H9 (cell line): Measurements from ENCODE around the gene PHF21B. TPM values are rescaled to one million over a fixed set of nuclear protein-coding genes. Genes with fewer than 3 reads are reported as not detected.

Experiments
- DNase-seq: peaks from one replicate; pipeline ENCODE4 v3.0.0-alpha.2; 2017
- H2AFZ ChIP-seq: one replicate; pipeline ENCODE4 v1.6.1; 2013; ENCODE audit warnings: mild to moderate bottlenecking, low read length, control low read depth, moderate library complexity
- H2AK5ac ChIP-seq: 2 replicates; pipeline ENCODE4 v1.6.1; 2013; ENCODE audit warnings: low read length, control low read depth, mixed read lengths; ENCODE audit not compliant: insufficient read length
- H2BK120ac ChIP-seq: one replicate; pipeline ENCODE4 v1.6.1; 2013; ENCODE audit warnings: low read depth, mild to moderate bottlenecking, low read length, control low read depth, inconsistent platforms; ENCODE audit not compliant: poor library complexity, severe bottlenecking
- H2BK12ac ChIP-seq: 2 replicates; pipeline ENCODE4 v1.6.1; 2013; ENCODE audit warnings: low read length, control low read depth, mixed read lengths, low read depth; ENCODE audit not compliant: insufficient read length
- H2BK15ac ChIP-seq: 2 replicates; pipeline ENCODE4 v1.6.1; 2013; ENCODE audit warnings: low read depth, low read length, control low read depth
- H2BK20ac ChIP-seq: one replicate; pipeline ENCODE4 v1.6.1; 2013; ENCODE audit warnings: low read depth, mild to moderate bottlenecking, low read length, control low read depth, inconsistent platforms; ENCODE audit not compliant: poor library complexity, severe bottlenecking
- H2BK5ac ChIP-seq: 2 replicates; pipeline ENCODE4 v1.6.1; 2013; ENCODE audit warnings: low read length, control low read depth, mixed read lengths; ENCODE audit not compliant: insufficient read length
- H3K14ac ChIP-seq: 2 replicates; pipeline ENCODE4 v1.6.1; 2013; ENCODE audit warnings: low read length, control low read depth; ENCODE audit not compliant: insufficient read depth
- H3K18ac ChIP-seq: 2 replicates; pipeline ENCODE4 v1.6.1; 2013; ENCODE audit warnings: low read depth, mild to moderate bottlenecking, mixed read lengths, low read length, control low read depth; ENCODE audit not compliant: insufficient read length
- H3K23ac ChIP-seq: 2 replicates; pipeline ENCODE4 v1.6.1; 2013; ENCODE audit warnings: low read length, control low read depth, mixed read lengths, low read depth; ENCODE audit not compliant: insufficient read length
- H3K23me2 ChIP-seq: 2 replicates; pipeline ENCODE4 v1.6.1; 2013; ENCODE audit warnings: low read depth, mild to moderate bottlenecking, mixed read lengths, low read length, control low read depth; ENCODE audit not compliant: insufficient read length, poor library complexity, severe bottlenecking
- H3K27ac ChIP-seq: 2 replicates; pipeline ENCODE4 v1.5.1; 2013; ENCODE audit warnings: low read length, control low read depth, mixed read lengths, low read depth; ENCODE audit not compliant: insufficient read length
- H3K27me3 ChIP-seq: 2 replicates; pipeline ENCODE4 v1.6.1; 2013; ENCODE audit warnings: low read length, control low read depth, inconsistent platforms; ENCODE audit not compliant: insufficient read depth
- H3K4ac ChIP-seq: 2 replicates; pipeline ENCODE4 v1.6.1; 2013; ENCODE audit warnings: low read depth, mild to moderate bottlenecking, control low read depth, inconsistent platforms, low read length, moderate library complexity
- H3K4me1 ChIP-seq: 2 replicates; pipeline ENCODE4 v1.6.1; 2013; ENCODE audit warnings: low read length, control low read depth, inconsistent platforms; ENCODE audit not compliant: insufficient read depth
- H3K4me2 ChIP-seq: 2 replicates; pipeline ENCODE4 v1.6.1; 2013; ENCODE audit warnings: low read length, control low read depth, mixed read lengths; ENCODE audit not compliant: insufficient read length, insufficient read depth
- H3K56ac ChIP-seq: 2 replicates; pipeline ENCODE4 v1.6.1; 2013; ENCODE audit warnings: low read depth, mild to moderate bottlenecking, mixed read lengths, low read length, control low read depth; ENCODE audit not compliant: insufficient read length
- H3K79me1 ChIP-seq: 2 replicates; pipeline ENCODE4 v1.6.1; 2013; ENCODE audit warnings: low read depth, mild to moderate bottlenecking, moderate library complexity, low read length, control low read depth, inconsistent platforms; ENCODE audit not compliant: insufficient read depth, poor library complexity, severe bottlenecking
- H3K79me2 ChIP-seq: 2 replicates; pipeline ENCODE4 v1.6.1; 2013; ENCODE audit warnings: low read length, control low read depth, inconsistent platforms; ENCODE audit not compliant: insufficient read depth
- H3K9ac ChIP-seq: 2 replicates; pipeline ENCODE4 v1.6.1; 2013; ENCODE audit warnings: low read length, control low read depth, mixed read lengths; ENCODE audit not compliant: insufficient read length; ENCODE audit errors: extremely low read depth
- H3K9me3 ChIP-seq: one replicate; pipeline ENCODE4 v1.6.1; 2013; ENCODE audit warnings: low read depth, low read length, inconsistent platforms; ENCODE audit not compliant: control insufficient read depth
- H3T11ph ChIP-seq: one replicate; pipeline ENCODE4 v1.6.1; 2013; ENCODE audit warnings: mild to moderate bottlenecking, low read length, control low read depth, inconsistent platforms
- H4K20me1 ChIP-seq: one replicate; pipeline ENCODE4 v1.6.1; 2013; ENCODE audit not compliant: control insufficient read depth, insufficient read length, insufficient read depth
- H4K5ac ChIP-seq: 2 replicates; pipeline ENCODE4 v1.6.1; 2013; ENCODE audit warnings: low read depth, mild to moderate bottlenecking, mixed read lengths, low read length, control low read depth; ENCODE audit not compliant: insufficient read length
- H4K8ac ChIP-seq: replicated peaks from 2 replicates; pipeline ENCODE4 v1.6.1; 2013; ENCODE audit warnings: low read length, control low read depth, mixed read lengths, low read depth; ENCODE audit not compliant: insufficient read length
- H4K91ac ChIP-seq: 2 replicates; pipeline ENCODE4 v1.6.1; 2013; ENCODE audit warnings: low read depth, mild to moderate bottlenecking, moderate library complexity, mixed read lengths, low read length, control low read depth; ENCODE audit not compliant: insufficient read length
- H3K27ac Mint-ChIP-seq, 3 experiments: 2 replicates in 2 of 3; 3 replicates in 1 of 3; pipeline ENCODE4 v1.8.0; 2020 to 2021; ENCODE audit warnings: mixed read lengths in 3 of 3, mild to moderate bottlenecking in 1 of 3, moderate library complexity in 1 of 3
- H3K27me3 Mint-ChIP-seq: 2 replicates; pipeline ENCODE4 v1.8.0; 2021; ENCODE audit warnings: low read depth, mild to moderate bottlenecking, moderate library complexity, mixed read lengths
- H3K36me3 Mint-ChIP-seq, 3 experiments: 2 replicates in 2 of 3; 3 replicates in 1 of 3; pipeline ENCODE4 v1.8.0; 2020 to 2021; ENCODE audit warnings: low read depth in 3 of 3, mixed read lengths in 3 of 3; ENCODE audit not compliant: insufficient read depth in 1 of 3
- H3K4me1 Mint-ChIP-seq, 2 experiments: 2 replicates each; pipeline ENCODE4 v1.8.0; 2020; ENCODE audit warnings: mixed read lengths in 2 of 2
- H3K4me3 Mint-ChIP-seq, 2 experiments: 2 replicates in 1 of 2; 3 replicates in 1 of 2; pipeline ENCODE4 v1.8.0; 2020 to 2021; ENCODE audit warnings: mild to moderate bottlenecking in 2 of 2, mixed read lengths in 2 of 2, moderate library complexity in 1 of 2
- H3K9me3 Mint-ChIP-seq, 2 experiments: 2 replicates in 1 of 2; 3 replicates in 1 of 2; pipeline ENCODE4 v1.8.0; 2020; ENCODE audit warnings: mild to moderate bottlenecking in 2 of 2, mixed read lengths in 2 of 2, moderate library complexity in 1 of 2
- CTCF ChIP-seq: fragments of 200-600 bp; sonication (generic); conservative IDR thresholded peaks from 3 replicates; pipeline ENCODE4 v1.8.0; 2021; ENCODE audit warnings: antibody characterized with exemption, mild to moderate bottlenecking
- WGBS: extraction: QIAGEN DNeasy Blood & Tissue Kit; methylation state at CpG from one replicate; pipeline ENCODE4 v1.1.7; 2013; ENCODE audit warnings: missing lambda C conversion rate, low lambda C conversion rate, mixed read lengths; ENCODE audit not compliant: insufficient read length; ENCODE audit errors: extremely low coverage; 5-methylcytosine and 5-hydroxymethylcytosine counted together
- total RNA-seq: library from RNA; stranded (reverse); gene quantifications from 2 replicates; pipeline ENCODE4 v1.2.1, GENCODE V29; 2021

Gene PHF21B
- total RNA-seq, 1 experiment from 2014 or later = 60.3 TPM

GRCh38 chr22:44932493-44932892 is 77.3 kb downstream of the PHF21B start:
- Histone ChIP-seq H4K20me1 (no peaks in the 10 kb centered on the region), H2AK5ac (no peak overlapping the region), H3K23ac (no peak overlapping the region), H3K14ac (no peak overlapping the region), H3K27ac (no peak overlapping the region), H3K27me3 (no peaks in the 10 kb centered on the region), H2BK15ac (no peak overlapping the region), H4K8ac (no peak overlapping the region), H3T11ph (no peak overlapping the region), H3K4me1 (no peaks in the 10 kb centered on the region), H4K91ac (no peak overlapping the region), H4K5ac (no peak overlapping the region), H2BK5ac (no peak overlapping the region), H3K9me3 (no peaks in the 10 kb centered on the region), H3K23me2 (no peaks in the 10 kb centered on the region), H3K79me2 (no peaks in the 10 kb centered on the region), H3K9ac (no peak overlapping the region), H3K79me1 (no peaks in the 10 kb centered on the region), H2BK12ac (no peak overlapping the region), H3K4ac (no peak overlapping the region), H2BK120ac (no peak overlapping the region), H3K4me2 (no peak overlapping the region), H3K56ac (no peak overlapping the region), H2BK20ac (no peak overlapping the region), H2AFZ (no peak overlapping the region), H3K18ac (no peak overlapping the region)
- no peak for TF ChIP-seq CTCF
- no peaks in the 10 kb centered on the region for H3K27me3 Mint-ChIP-seq
- H3K4me1 Mint-ChIP-seq = peaks cover 5 to 21% of the 10 kb centered on the region in 2 experiments; a peak in 3 of 4 replicates
- H3K9me3 Mint-ChIP-seq = no peaks in the 10 kb centered on the region
- H3K36me3 Mint-ChIP-seq = peaks cover 10 to 30% (median 22%) of the 10 kb centered on the region in 3 experiments
- peak overlapping the region in 2 of 3 experiments; percentile 26 to 45; a peak in 1 of 7 replicates for H3K27ac Mint-ChIP-seq
- no CpG with 5 or more reads among the region's 11 CpGs for WGBS
- H3K4me3 Mint-ChIP-seq = peak overlapping the region in 1 of 2 experiments; percentile 5; a peak in 1 of 5 replicates
- no peak for DNase-seq
